ENCODE data around the gene TRIOBP. TPM values are rescaled to one million over a fixed set of nuclear protein-coding genes. Genes with fewer than 3 reads are reported as not detected.

Gene TRIOBP
- total and polyA plus RNA-seq, 2 of the 13 experiments (the other 11 are each of a cell fraction or from before 2014, with no cell fraction given) = 6.1 to 15.4 TPM

DNA sequence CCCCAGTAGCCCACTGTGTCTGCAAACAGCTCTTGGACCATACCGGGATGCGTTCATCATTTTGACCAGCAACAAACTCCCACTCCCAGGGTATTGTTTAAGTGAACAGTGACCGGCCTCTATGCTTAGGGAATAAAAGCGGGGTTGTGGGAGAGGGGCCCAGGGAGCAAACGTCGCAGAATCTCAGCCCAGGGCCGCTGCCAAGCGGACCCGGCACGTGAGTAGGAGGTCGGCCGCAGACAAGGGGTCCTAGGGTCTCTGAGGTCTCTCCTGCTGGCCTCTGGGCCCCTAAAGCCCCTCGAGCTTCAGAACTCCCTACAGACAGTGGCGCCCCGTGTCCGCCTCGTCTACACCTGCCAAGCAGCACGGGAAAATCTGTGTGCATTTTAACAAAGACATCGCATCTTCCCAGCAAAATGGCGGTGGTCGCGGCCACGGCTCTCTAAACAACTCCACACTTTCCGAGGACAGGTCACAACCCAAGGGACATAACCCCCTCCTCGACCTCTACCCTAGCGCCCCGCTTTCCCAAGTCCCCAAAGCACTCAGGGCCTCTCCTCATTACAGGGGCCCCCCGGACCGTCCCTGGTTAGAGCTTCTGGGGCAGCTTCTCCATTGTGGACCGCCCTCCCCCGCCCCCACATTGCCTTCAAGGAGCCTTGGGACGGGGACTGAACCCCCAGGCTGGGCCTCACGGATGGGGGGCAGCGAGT is 106.9 kb downstream of the TRIOBP start:
- Histone ChIP-seq H3K27ac (ENCODE audit: extremely low read length, insufficient read depth, low read length) (peak overlapping the region; percentile 77), H3K4me3 (replicated peaks in 1 of 3; ENCODE audit: insufficient read depth in 1 of 3, low read depth in 2 of 3, low read length in 3 of 3) (peak overlapping the region; percentile 78 to 95 (median 93)), H2AFZ (ENCODE audit: low read length) (no peak overlapping the region), H3K4me1 (ENCODE audit: insufficient read depth, low read length) (peaks cover 23% of the 10 kb centered on the region), H3K79me2 (ENCODE audit: insufficient read depth, low read length) (peaks cover 25% of the 10 kb centered on the region), H3K36me3 (replicated peaks in 1 of 2; ENCODE audit: control insufficient read depth in 1 of 2, insufficient read depth in 2 of 2, low read length in 2 of 2) (no peaks in the 10 kb centered on the region), H3K9me3 (ENCODE audit: low read length) (no peaks in the 10 kb centered on the region), H4K20me1 (ENCODE audit: insufficient read depth, low read length) (peaks cover 34% of the 10 kb centered on the region; the same call in 1 of the 2 replicates), H3K9ac (ENCODE audit: insufficient read depth, low read depth, low read length) (peak overlapping the region; percentile 88), H3K4me2 (ENCODE audit: low read depth, low read length) (peak overlapping the region; percentile 97), H3K27me3 (ENCODE audit: control insufficient read depth in 1 of 2, insufficient read depth in 2 of 2, low read length in 2 of 2) (no peaks in the 10 kb centered on the region; a peak in 1 of 5 replicates)
- peak; percentile 7 for ATAC-seq
- DNase-seq (ENCODE audit: low spot score) = no peak
- BruUV-seq (replicated peaks) = no TSS peak
- in situ Hi-C loops (cut with HindIII; ENCODE audit: extremely low pct_ligation_motif_present, low pct_unique_long_range_greater_than_20kb) (no loop called here), intact Hi-C loops (cut with micrococcal nuclease; ENCODE audit: unreplicated experiment) (loop anchor here (2.0 to 10.0 kb wide), 3 partner anchors 21 to 149 kb away; partner anchors contain the start of gene PDXP)
- WGBS (ENCODE audit: low lambda C conversion rate) = 0% methylated on average over 18 of the region's 34 CpGs
- POLR2A ChIA-PET = interaction anchor here (0.6 to 8.6 kb wide), 20 partner anchors 9 to 258 kb away, joined by 3 to 127 read pairs (median 8); partner anchors contain the start of genes ANKRD54, C22orf23, GGA1 and MICALL1
- FAIRE-seq = no peak
- CTCF ChIA-PET (ENCODE audit: low intra/inter-chr PET ratio, low total read pairs) = no interaction called here
- no peak for TF ChIP-seq MLLT10 (CRISPR knock-in tag; IDR thresholded peaks at IDR 0.05)
- TF ChIP-seq ZNF513 (CRISPR knock-in tag; conservative IDR thresholded peaks at IDR 0.05) = no peak
- TF ChIP-seq MTA1 (CRISPR knock-in tag; IDR thresholded peaks at IDR 0.05; ENCODE audit: borderline replicate concordance) = no peak
- 0 out of 2 replicates have a peak, but pooled peaks have one; percentile 16 for TF ChIP-seq ZNF598 (CRISPR knock-in tag; IDR thresholded peaks at IDR 0.05; ENCODE audit: borderline replicate concordance)
- TF ChIP-seq ZNF253 (CRISPR knock-in tag; IDR thresholded peaks at IDR 0.05; ENCODE audit: borderline replicate concordance) = no peak
- TF ChIP-seq ISX (CRISPR knock-in tag; conservative IDR thresholded peaks at IDR 0.05) = no peak
- 0 out of 2 replicates have a peak, but pooled peaks have one; percentile 3 for TF ChIP-seq ZMAT3 (CRISPR knock-in tag; conservative IDR thresholded peaks at IDR 0.05)
- TF ChIP-seq ZNF770 (CRISPR knock-in tag; IDR thresholded peaks at IDR 0.05) = no peak
- TF ChIP-seq, protein P1, sequence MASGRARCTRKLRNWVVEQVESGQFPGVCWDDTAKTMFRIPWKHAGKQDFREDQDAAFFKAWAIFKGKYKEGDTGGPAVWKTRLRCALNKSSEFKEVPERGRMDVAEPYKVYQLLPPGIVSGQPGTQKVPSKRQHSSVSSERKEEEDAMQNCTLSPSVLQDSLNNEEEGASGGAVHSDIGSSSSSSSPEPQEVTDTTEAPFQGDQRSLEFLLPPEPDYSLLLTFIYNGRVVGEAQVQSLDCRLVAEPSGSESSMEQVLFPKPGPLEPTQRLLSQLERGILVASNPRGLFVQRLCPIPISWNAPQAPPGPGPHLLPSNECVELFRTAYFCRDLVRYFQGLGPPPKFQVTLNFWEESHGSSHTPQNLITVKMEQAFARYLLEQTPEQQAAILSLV (CRISPR knock-in tag; IDR thresholded peaks at IDR 0.05; ENCODE audit: borderline replicate concordance) = no peak
- no peak for TF ChIP-seq POGZ (CRISPR knock-in tag; IDR thresholded peaks at IDR 0.05)
- TF ChIP-seq SMC3 (IDR thresholded peaks at IDR 0.05; ENCODE audit: low read length) = no peak
- TF ChIP-seq FOXJ3 (CRISPR knock-in tag; IDR thresholded peaks at IDR 0.05; ENCODE audit: borderline replicate concordance) = no peak
- no peak for TF ChIP-seq ZNF432 (CRISPR knock-in tag; IDR thresholded peaks at IDR 0.05; ENCODE audit: borderline replicate concordance)
- TF ChIP-seq MTF2 (CRISPR knock-in tag; IDR thresholded peaks at IDR 0.05; ENCODE audit: borderline replicate concordance) = no peak
- TF ChIP-seq ZNF234 (CRISPR knock-in tag; conservative IDR thresholded peaks at IDR 0.05) = no peak
- no peak for TF ChIP-seq MEIS2 (CRISPR knock-in tag; IDR thresholded peaks at IDR 0.05)
- TF ChIP-seq ZNF44 (CRISPR knock-in tag; IDR thresholded peaks at IDR 0.05) = no peak
- TF ChIP-seq BHLHE40 (IDR thresholded peaks at IDR 0.05; ENCODE audit: low read length) = peak; percentile 83
- 0 out of 2 replicates have a peak, but pooled peaks have one; percentile 8 for TF ChIP-seq PHF21A (CRISPR knock-in tag; IDR thresholded peaks at IDR 0.05)
- no peak for TF ChIP-seq ASH2L (IDR thresholded peaks at IDR 0.05; ENCODE audit: insufficient read length, low read depth, low read length)
- peak; percentile 66 for TF ChIP-seq POLR2G (IDR thresholded peaks at IDR 0.05; ENCODE audit: low read depth, low read length)
